Bronchial epithelial cell (primary cell): ENCODE results near the gene FAM89B. TPM values are rescaled to one million over a fixed set of nuclear protein-coding genes. Genes with fewer than 3 reads are reported as not detected.

Experiments
- DNase-seq: peaks from one replicate; pipeline ENCODE4 v3.0.0-alpha.2; 2010; ENCODE audit warnings: low read depth
- FAIRE-seq: peaks from 2 replicates; lab custom pipeline; 2011; peaks lifted over from hg19 to GRCh38; lab: Jason Lieb, UNC
- H3K27me3 ChIP-seq: 2 replicates; pipeline ENCODE4 v1.5.1; 2011; ENCODE audit warnings: low read length; ENCODE audit not compliant: control insufficient read depth, insufficient read depth
- H3K36me3 ChIP-seq: 2 replicates; pipeline ENCODE4 v1.5.1; 2011; ENCODE audit warnings: low read length; ENCODE audit not compliant: control insufficient read depth, insufficient read depth
- H3K4me3 ChIP-seq: 2 replicates; pipeline ENCODE4 v1.5.1; 2011; ENCODE audit warnings: mild to moderate bottlenecking, low read depth, low read length, control low read depth
- total RNA-seq: library from RNA; depleted of rRNA; stranded (reverse); fragments of >200 nt; gene quantifications from 2 replicates; pipeline ENCODE4 v1.2.1, GENCODE V29; 2014
- TF ChIP-seq, protein P1 (sequence below): IDR thresholded peaks from 2 replicates; pipeline ENCODE4 v1.5.1; 2011; ENCODE audit warnings: mild to moderate bottlenecking, moderate library complexity, low read length, control low read depth, inconsistent platforms; ENCODE audit not compliant: insufficient read depth, severe bottlenecking

The FAM89B gene
- total RNA-seq, 1 donor from 2014 or later: 10.8 TPM

DNA sequence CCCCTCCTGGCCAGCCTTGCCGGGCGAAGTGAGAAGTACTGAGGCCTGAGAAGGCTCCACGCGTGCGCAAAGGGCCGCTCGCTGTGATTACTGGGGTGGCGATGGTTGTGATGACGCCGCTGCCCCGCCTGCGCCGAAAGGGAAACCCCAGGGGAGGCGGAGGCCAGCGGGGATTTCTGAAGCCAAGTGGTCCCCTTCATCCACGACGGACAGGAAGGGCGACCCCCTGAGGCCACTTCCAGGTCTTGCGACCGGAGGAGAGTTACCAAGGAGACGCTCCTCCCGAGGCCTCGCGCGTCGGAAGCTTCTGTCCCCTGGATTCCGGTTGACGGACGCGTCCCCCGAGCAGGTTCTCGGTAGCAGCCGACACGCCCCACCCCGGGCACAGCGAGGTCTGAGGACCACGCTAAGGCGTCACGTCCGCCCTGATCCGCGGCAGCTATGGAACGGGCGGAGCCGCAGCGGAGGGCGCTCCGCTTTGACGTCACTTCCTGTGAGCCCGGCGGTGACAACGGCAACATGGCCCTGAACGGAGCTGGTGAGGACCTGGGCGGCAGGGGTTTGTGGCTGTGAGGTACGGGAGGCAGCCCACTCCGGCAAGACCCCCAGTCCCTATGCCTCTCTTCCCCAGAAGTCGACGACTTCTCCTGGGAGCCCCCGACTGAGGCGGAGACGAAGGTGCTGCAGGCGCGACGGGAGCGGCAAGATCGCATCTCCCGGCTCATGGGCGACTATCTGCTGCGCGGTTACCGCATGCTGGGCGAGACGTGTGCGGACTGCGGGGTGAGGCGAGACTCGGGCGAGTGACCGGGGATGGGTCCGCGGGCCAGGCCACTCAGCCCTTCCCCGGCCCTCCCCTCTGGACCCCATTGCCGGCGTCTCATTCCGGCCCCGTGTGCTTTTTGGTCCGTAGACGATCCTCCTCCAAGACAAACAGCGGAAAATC lies 2.1 kb upstream of the FAM89B start, which contains the start of gene ZNRD2:
TSS of gene ZNRD2 (plus strand) at position 505 of the 946 bp plus-strand sequence. CDS start at position 520, 15 bp downstream.
- TF ChIP-seq, protein P1, sequence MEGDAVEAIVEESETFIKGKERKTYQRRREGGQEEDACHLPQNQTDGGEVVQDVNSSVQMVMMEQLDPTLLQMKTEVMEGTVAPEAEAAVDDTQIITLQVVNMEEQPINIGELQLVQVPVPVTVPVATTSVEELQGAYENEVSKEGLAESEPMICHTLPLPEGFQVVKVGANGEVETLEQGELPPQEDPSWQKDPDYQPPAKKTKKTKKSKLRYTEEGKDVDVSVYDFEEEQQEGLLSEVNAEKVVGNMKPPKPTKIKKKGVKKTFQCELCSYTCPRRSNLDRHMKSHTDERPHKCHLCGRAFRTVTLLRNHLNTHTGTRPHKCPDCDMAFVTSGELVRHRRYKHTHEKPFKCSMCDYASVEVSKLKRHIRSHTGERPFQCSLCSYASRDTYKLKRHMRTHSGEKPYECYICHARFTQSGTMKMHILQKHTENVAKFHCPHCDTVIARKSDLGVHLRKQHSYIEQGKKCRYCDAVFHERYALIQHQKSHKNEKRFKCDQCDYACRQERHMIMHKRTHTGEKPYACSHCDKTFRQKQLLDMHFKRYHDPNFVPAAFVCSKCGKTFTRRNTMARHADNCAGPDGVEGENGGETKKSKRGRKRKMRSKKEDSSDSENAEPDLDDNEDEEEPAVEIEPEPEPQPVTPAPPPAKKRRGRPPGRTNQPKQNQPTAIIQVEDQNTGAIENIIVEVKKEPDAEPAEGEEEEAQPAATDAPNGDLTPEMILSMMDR: peak; percentile 43
- peak; percentile 92 for DNase-seq
- H3K36me3 ChIP-seq: peaks cover 3% of the 10 kb centered on the region
- no peaks in the 10 kb centered on the region for H3K27me3 ChIP-seq
- no peak for FAIRE-seq
- peak within 1 kb of the TSS; percentile 93 for H3K4me3 ChIP-seq

DNA sequence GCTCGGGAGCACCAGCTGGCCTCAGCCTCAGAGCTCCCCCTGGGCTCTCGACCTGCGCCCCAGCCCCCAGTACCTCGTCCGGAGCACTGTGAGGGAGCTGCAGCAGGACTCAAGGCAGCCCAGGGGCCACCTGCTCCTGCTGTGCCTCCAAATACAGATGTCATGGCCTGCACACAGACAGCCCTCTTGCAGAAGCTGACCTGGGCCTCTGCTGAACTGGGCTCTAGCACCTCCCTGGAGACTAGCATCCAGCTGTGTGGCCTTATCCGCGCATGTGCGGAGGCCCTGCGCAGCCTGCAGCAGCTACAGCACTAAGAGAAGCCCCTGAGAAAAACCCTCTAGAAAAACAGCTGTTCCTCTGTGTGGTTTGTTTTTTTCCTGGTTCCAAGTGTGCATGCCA lies 918 bp upstream of the FAM89B start:
- Histone ChIP-seq H3K27me3 (no peaks in the 10 kb centered on the region), H3K4me3 (peak overlapping the region; percentile 93), H3K36me3 (peaks cover 3% of the 10 kb centered on the region)
- TF ChIP-seq, protein P1: no peak
- FAIRE-seq (no peak), DNase-seq (no peak)

DNA sequence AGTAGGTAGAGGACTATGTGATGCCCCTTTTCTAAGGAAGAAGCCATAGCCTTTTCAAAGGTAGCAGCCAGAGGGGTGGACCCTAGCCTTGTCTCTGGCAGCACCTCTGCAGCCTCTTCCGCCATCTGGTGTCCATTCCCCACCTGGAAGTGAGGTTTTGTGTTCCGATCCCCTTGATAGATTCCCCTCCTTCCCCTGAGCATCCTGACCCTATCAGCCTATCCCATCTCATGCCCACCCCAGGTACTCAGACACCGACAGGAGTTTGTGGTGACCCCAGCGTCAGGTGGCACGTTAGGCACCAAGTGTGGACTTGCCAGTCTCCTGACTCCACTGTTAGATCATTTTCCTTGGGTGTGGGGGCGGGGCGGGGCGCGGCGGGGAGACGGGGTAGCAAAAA lies 398 bp upstream of the FAM89B start:
- TF ChIP-seq, protein P1: peak; percentile 78
- FAIRE-seq (no peak), DNase-seq (peak; percentile 65)
- peak overlapping the region; percentile 50 for H3K4me3 ChIP-seq
- peaks cover 3% of the 10 kb centered on the region for H3K36me3 ChIP-seq
- H3K27me3 ChIP-seq: no peaks in the 10 kb centered on the region

DNA sequence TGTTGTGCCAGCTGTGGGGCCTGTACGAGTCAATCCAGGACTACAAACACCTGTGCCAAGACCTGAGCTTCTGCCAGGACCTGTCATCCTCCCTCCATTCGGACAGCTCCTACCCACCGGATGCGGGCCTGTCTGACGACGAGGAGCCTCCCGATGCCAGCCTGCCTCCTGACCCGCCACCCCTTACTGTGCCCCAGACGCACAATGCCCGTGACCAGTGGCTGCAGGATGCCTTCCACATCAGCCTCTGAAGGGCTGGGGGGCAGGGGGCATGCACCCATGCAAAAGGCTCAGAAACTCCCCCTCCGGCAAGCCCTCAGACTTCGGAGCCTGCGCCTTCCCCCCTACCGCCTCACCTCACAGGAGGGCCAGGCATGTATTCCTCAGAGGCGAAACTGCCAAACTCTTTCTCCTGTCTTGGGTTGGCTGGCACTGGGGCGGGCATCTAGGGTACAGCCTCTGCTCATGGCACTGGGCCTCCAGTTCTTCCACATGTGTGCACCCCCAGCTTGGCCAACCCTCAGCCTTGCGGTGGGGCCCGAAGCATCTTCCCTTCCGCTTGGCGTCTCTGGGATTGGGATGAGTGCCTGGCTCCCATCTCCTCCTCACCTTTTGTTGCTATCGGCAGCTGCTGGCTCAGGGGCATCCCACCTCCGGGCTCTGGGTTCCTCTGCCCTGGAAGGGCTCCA lies 1.2 kb downstream of the FAM89B start:
- DNase-seq (no peak), FAIRE-seq (no peak)
- H3K4me3 ChIP-seq: peak overlapping the region; percentile 50
- TF ChIP-seq, protein P1: no peak
- peaks cover 7% of the 10 kb centered on the region for H3K36me3 ChIP-seq
- no peaks in the 10 kb centered on the region for H3K27me3 ChIP-seq

DNA sequence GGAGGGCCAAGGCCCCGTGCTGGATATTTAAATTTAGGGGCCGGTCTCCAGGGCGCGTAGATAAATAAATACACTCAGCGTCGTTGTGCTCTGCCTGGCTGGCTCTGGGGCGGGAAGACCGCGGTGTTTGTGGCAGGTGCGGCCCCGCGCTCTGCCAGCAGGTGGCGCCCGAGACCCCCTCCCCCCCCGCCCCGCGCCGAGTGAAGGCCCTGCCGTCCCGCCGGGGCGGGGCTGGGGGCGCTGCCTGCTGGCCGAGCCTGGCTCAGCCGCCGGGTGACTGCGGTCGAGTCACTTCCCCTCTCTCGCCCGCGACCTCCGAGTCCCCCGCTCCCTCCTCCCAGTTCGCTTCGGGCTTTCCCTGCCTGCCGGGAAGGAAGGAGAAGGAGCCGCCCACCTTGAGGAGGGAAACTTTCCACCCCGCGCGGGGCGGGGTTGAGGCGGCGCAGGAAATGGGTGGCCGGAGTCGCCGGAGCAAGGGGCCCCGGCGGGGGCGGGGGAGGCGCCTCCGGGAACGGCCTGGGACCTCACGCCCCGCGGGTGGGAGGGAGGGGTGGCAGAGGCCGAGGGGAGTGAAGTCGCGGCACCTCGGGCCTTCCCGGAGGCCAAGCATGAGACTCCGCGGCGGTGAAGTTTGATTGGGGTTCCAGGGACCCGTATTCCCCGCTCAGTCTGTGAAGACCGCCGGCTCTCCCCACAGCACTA lies 1.9 kb downstream of the FAM89B start:
- TF ChIP-seq, protein P1: peak; percentile 81
- no peaks in the 10 kb centered on the region for H3K27me3 ChIP-seq
- DNase-seq (peak; percentile 75), FAIRE-seq (no peak)
- peak overlapping the region; percentile 44 for H3K4me3 ChIP-seq
- H3K36me3 ChIP-seq: peaks cover 8% of the 10 kb centered on the region
